DMS 273 (cell line): Measurements from ENCODE around the gene PDE4B.

Experiments
- DNase-seq: peaks from one replicate; lab custom pipeline; 2025; ENCODE audit not compliant: unreplicated experiment; lab: John Stamatoyannopoulos, UW

The PDE4B gene

DNA sequence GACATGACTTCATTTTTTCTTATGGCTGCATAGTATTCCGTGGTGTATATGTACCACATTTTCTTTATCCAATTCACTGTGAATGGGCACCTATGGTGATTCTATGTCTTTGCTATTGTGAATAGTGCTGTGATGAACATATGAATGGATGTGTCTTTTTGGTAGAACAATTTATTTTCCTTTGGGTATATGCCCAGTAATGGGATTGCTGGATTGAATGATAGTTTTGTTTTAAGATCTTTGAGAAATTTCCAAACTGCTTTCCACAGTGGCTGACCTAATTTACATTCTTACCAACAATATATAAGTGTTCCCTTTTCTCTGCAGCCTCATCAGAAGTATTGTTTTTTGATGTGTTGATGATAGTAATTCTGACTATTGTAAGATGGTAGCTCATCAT lies 379.6 kb downstream of the PDE4B start:
- DNase-seq, result no peak

DNA sequence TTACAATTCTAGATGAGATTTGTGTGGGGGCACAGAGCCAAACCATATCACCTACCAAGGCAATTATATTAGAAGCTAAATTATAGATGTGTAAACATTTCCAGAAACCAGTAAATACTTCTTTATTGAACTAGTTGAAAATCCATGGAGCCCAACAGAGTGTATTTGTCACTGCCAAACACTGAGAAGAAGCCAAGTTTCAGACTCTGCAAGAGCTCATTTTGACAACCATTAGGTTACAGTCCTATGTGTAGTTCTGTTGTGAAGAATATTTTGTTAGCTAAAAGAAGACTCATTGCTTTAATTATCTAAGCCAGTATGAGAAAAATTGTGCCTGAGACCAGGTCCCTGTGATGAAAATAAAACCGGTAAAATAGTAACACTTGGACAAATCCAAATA lies 382.4 kb downstream of the PDE4B start:
- no peak for DNase-seq

DNA sequence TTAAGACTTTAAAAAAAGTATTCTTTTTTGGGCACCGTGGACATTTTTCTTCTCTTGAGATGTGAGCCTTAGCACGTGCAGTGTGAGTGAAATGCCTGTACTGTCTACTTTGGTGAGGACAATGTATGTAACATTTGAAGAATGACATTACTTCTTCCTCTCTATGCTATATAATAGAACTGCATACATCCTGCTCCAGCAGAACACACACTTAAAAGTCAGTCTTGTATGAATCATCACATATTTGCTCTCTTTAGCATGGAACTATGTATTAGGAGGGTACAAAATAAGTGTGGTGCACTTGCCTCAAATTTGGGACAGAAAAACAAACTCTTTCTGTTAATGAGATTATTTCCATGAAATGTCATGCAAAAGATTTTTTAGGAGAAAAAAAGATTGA lies 382.9 kb downstream of the PDE4B start:
- no peak for DNase-seq

DNA sequence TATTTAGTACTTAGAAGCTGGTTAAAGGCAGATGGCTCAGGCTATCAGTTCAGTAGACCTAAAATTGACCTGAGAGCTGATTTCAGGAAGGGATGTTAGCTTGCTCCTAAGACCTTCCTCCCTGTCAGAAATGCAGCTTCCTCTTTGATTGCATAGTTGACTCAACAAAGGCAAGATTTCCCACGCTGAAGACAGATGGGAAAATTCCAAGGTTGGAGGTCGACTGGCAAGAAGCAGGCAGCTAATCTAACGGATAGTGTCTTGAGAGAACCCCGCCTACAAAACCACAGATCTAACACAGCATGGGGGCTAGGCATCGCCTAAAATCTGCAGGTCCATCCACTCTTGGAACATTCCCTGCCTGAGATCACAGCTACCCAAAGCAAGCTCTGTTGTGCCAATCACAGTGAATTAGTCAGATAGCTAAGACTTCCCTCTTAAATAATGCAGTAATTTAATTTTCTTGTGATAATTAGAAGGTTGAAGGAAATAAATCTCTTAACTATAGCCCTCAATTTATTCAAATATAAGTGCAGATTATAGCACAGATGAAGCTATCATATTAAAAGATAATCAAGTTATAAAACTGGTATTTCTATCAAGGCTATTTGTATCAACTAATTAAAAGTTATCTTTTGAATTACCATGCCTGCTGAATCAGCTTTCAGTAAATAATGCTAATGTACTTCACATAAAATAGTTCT lies 383.5 kb downstream of the PDE4B start:
- no peak for DNase-seq

GRCh38 chr1:66176832-66177231 lies 384.1 kb downstream of the PDE4B start:
- DNase-seq, result no peak

GRCh38 chr1:66177510-66177909 lies 384.8 kb downstream of the PDE4B start:
- DNase-seq, result no peak

DNA sequence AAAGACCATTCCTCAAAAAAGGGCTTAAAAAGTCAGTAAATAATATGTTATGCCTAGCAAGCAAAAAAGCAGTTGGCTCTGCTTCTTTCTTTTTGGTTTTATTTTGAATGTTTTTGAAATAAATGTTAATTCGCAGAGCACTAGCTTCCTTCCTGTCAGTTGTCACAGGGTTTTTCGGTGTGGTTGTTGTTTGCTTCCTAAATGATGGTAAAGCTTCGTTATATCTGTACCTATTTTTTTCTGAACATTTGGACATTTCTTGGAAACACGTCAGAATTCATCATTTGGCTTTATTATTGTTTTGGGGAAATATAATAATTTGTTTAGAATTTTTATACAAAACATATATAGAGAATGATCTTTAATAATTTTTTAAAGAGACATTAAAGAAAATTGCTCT lies 389.3 kb downstream of the PDE4B start:
- DNase-seq, result no peak

DNA sequence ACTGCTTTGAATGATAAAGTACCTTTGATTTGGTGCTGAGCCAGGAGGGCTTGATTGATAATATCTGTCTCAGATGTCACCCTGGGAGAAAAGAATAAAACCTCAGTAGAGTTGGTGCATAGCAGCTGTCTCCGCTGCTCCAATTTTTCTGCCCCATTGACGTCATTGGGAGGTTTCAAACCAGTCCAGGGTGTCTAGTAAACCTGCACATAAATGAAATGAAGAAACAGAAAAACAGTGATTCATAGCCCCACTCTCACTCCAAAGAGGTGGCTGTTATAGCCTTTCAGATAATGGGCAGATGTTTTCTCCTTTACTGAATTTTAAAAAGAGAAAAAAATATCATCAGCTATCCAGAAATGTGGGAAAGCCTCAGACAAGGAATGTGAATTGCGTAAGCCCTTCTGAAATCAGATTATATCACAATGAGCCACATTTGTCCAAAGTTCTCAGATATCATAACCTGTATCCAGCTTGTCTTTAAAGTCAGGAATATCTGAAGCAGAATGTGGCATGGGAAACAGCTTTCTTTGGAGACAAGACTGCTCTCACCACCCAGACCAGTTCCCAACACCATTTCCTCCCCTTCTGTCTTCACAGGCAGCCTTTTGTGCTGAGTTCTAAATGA lies 390.0 kb downstream of the PDE4B start:
- DNase-seq, result peak; percentile 48

DNA sequence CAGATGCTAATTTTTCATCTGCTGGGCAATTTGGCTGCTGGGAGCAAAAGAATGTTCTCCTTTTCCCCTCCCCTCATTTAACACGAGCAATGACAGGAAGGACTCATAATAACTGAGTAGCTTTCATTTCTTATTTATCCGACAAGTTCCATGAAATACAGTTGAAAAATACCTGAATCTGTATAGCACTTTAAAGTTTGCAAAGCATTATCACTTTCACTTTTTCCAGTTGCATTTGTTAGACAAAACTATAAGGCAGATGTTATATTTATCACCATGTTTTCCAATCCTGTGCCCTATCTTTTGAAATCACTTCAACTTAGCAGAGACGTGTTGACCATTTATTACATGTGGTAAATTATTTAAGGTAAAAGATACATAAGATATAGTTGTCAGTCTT lies 390.7 kb downstream of the PDE4B start:
- no peak for DNase-seq

DNA sequence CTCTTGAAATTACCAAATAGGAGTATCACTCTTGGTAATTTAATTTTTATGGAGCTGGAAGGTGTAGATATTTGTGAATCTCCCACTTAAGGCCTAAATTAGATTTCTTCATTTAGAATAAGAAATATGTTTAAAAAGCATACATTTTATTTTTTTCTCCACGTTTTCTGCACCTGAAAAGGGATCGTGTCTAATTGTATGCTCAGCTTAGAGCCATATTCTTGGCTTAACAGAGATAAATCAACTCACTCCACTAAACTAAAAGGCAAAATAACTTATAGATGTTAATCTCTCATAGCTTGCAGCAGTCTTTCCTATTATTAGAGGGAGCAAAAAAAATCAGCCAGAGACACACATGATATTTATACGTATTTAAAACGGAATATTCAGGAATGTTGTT lies 404.4 kb downstream of the PDE4B start:
- no peak for DNase-seq

DNA sequence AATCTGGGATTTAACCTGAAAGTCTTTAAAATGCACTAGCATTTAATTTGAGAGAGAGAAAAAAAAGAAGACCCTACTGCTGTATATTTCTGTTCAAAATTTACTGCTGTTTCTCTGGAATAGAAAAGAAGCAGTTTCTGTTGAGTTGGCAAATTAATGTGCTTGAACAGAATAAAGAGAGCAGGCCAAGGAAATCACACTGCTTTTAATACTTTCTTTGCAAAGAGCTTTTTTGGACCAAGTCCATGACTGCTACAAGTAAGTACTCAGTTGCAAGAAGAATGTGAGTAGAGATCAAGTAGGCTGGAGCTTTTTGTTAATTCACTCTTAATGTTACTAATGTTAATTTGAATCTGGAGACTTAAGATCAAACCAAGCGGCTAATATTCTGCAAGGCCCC lies 405.1 kb downstream of the PDE4B start:
- DNase-seq, result no peak

DNA sequence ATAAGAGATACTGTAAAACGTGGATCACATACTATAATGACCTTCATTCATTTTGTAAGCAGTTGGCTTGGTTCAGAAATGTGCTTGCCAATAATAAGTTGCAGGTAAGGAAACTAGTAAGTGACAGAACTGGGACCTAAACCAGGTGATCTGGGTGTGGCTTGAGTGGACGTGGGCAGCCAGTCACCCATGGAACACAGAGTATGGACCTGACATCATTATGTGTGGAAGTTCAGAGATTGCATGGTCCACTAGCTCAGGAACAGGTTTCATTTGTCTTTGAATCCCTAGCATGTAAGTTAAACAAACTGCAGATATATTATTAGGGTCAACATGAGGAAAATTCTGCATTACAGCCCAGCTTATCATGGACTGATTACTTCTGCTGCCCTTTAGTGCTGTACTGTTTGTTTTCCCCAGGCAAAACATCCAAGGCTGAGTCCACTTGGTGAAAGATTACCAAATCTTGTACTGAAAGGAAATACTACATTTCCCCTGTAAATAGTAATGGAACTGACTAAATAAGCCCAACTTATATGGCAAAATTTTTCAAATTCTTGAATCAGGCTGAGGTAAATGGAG lies 414.0 kb downstream of the PDE4B start:
- no peak for DNase-seq

- DNase-seq, result no peak
Measured at GRCh38 chr1:66207484-66207883, 414.8 kb downstream of the PDE4B start.

GRCh38 chr1:66208632-66209031 lies 415.9 kb downstream of the PDE4B start:
- no peak for DNase-seq

DNA sequence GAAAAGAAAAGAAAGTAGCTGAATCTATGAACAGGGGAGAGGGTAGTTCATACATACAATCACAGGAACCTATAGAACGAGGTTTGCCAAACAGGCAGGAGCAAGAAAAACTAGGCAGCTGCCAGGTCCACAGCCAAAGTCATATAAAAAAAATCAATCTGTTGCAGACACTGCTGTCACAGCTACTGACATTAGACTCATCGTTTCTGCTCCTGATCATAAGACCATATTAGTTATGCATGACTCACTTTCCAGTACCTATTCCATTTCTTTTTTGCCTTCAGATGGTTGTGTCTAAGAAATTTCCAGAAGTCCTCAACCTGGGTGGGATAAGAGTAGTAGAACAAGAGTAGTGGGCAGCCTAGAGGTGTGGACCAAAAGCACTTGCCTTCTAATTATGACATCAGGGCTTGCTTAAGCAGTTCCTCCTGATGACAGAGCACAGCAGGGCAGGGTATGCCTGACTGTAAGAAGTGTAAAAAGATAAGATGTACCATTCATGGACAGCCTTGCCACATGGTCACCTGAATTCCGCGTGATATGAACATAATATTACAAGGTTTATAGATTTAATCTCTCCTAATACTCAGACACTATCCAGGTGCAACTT lies 418.0 kb downstream of the PDE4B start:
- DNase-seq, result no peak

- DNase-seq, result no peak
Measured at GRCh38 chr1:66211521-66211920, 418.8 kb downstream of the PDE4B start.

DNA sequence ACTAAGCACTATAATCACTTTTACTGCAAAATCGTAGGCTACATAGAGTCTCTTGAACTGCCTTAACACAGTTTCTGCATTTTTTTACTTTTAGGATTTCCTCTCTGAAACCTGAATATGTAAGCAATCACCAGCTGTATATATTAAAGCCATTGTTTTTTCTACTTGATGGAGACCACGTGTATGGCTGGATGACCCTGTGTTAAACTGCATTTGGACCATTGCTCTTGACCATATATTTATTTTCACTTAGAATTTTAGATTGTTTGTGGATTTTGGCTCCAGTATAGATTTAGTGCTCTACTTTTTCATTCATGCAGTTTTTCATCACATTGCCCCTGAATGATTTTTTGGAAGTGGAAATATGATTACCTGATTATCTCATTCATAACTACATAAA lies 420.8 kb downstream of the PDE4B start:
- no peak for DNase-seq

DNA sequence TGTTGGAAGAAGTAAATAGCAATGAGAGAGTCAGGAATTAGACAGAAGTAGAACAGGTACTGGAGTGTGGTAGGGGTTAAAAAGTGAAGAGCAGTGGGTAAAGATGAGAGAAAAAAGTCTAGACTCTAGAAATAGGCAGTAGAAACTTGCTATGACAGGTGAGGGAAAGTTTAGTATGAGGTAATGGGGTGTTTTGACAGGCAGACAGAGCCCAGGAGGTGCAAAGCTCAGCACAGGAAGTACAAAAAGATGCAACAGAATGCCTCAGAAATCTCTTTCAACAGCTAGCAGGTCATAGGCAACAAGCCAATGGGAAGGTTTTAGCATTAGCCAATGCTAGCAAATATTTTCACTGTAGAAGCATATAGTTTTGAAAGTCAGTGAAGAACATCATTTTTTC lies 422.2 kb downstream of the PDE4B start:
- DNase-seq, result no peak

GRCh38 chr1:66217021-66217420 lies 424.3 kb downstream of the PDE4B start:
- no peak for DNase-seq

GRCh38 chr1:66217561-66217960 lies 424.9 kb downstream of the PDE4B start:
- no peak for DNase-seq

- no peak for DNase-seq
Measured at GRCh38 chr1:66220477-66220876, 427.8 kb downstream of the PDE4B start.

DNA sequence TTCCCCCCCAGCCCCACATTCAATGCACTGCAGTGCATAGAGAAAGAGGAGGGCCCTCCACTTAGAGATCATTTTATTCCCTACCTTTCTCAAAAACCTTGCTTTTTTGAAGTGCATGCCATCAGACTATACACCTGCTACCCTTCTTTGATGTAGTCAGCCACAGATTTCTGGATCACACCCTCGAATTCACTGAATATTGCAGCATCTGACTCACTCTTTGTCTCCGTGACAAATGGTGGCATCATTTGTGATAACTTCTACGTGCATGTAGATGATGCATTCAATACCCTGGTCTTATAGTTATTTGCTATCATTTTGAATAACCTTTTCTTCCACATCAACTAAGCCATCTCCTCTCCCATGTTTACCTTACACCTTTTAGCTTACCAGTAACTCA lies 431.0 kb downstream of the PDE4B start:
- DNase-seq, result no peak
